Trophoblast cell (in vitro differentiated cells and primary cell): ENCODE data around the gene REV1.
"Not testable (repeated sequence)": the region's sequence is repeated elsewhere in the genome, so short reads cannot be mapped to it uniquely, and the experiment has no call there.

Experiments
- DNase-seq, 2 donors: peaks; one replicate each; pipeline ENCODE4 v3.0.0-alpha.2; 2016
- H2AFZ ChIP-seq: 2 replicates; pipeline ENCODE4 v1.6.1; 2013; ENCODE audit warnings: low read length, moderate library complexity, mild to moderate bottlenecking; ENCODE audit not compliant: insufficient read depth, poor library complexity
- H2AK5ac ChIP-seq: 2 replicates; pipeline ENCODE4 v1.6.1; 2013; ENCODE audit warnings: mild to moderate bottlenecking, low read length
- H2BK120ac ChIP-seq: 2 replicates; pipeline ENCODE4 v1.6.1; 2013; ENCODE audit warnings: low read length, mild to moderate bottlenecking, moderate library complexity; ENCODE audit not compliant: insufficient read depth, poor library complexity
- H2BK12ac ChIP-seq: 2 replicates; pipeline ENCODE4 v1.6.1; 2013; ENCODE audit warnings: mild to moderate bottlenecking, low read length, moderate library complexity
- H2BK5ac ChIP-seq: 2 replicates; pipeline ENCODE4 v1.6.1; 2013; ENCODE audit warnings: low read length, low read depth, moderate library complexity, mild to moderate bottlenecking; ENCODE audit not compliant: poor library complexity
- H3K14ac ChIP-seq: 2 replicates; pipeline ENCODE4 v1.6.1; 2013; ENCODE audit warnings: mild to moderate bottlenecking, low read length
- H3K18ac ChIP-seq: 2 replicates; pipeline ENCODE4 v1.6.1; 2013; ENCODE audit warnings: mild to moderate bottlenecking, low read length
- H3K23ac ChIP-seq: 2 replicates; pipeline ENCODE4 v1.6.1; 2013; ENCODE audit warnings: low read length
- H3K27ac ChIP-seq: 2 replicates; pipeline ENCODE4 v1.5.1; 2013; ENCODE audit warnings: low read depth, mild to moderate bottlenecking, inconsistent platforms, low read length, moderate library complexity
- H3K27me3 ChIP-seq: 2 replicates; pipeline ENCODE4 v1.6.1; 2013; ENCODE audit warnings: inconsistent platforms, mild to moderate bottlenecking, low read length, moderate library complexity; ENCODE audit not compliant: insufficient read depth
- H3K36me3 ChIP-seq, 2 experiments: 1 replicate in 1 of 2; 2 replicates in 1 of 2; pipeline ENCODE4 v1.6.1; 2013; ENCODE audit warnings: low read length in 2 of 2, mild to moderate bottlenecking in 2 of 2, moderate library complexity in 1 of 2; ENCODE audit not compliant: insufficient read depth in 2 of 2, control insufficient read depth in 1 of 2
- H3K4ac ChIP-seq: 2 replicates; pipeline ENCODE4 v1.6.1; 2013; ENCODE audit warnings: low read depth, mild to moderate bottlenecking, low read length, moderate library complexity
- H3K4me1 ChIP-seq, 2 experiments: 1 replicate in 1 of 2; 2 replicates in 1 of 2; pipeline ENCODE4 v1.6.1; 2013; ENCODE audit warnings: low read length in 2 of 2, mild to moderate bottlenecking in 2 of 2, moderate library complexity in 1 of 2; ENCODE audit not compliant: insufficient read depth in 2 of 2, control insufficient read depth in 1 of 2
- H3K4me2 ChIP-seq: 2 replicates; pipeline ENCODE4 v1.6.1; 2013; ENCODE audit warnings: inconsistent platforms, mild to moderate bottlenecking, low read length, moderate library complexity
- H3K4me3 ChIP-seq: 2 replicates; pipeline ENCODE4 v1.5.1; 2013; ENCODE audit warnings: mild to moderate bottlenecking, low read depth, low read length, inconsistent platforms
- H3K79me1 ChIP-seq: one replicate; pipeline ENCODE4 v1.6.1; 2013; ENCODE audit warnings: low read length
- H3K79me2 ChIP-seq: 2 replicates; pipeline ENCODE4 v1.6.1; 2013; ENCODE audit warnings: low read length, mild to moderate bottlenecking; ENCODE audit not compliant: control insufficient read depth, insufficient read depth, poor library complexity
- H3K9ac ChIP-seq: 2 replicates; pipeline ENCODE4 v1.6.1; 2013; ENCODE audit warnings: mild to moderate bottlenecking, low read length
- H3K9me3 ChIP-seq: 2 replicates; pipeline ENCODE4 v1.6.1; 2013; ENCODE audit warnings: low read depth, mild to moderate bottlenecking, control low read depth, inconsistent platforms, low read length; ENCODE audit not compliant: insufficient read depth
- H4K12ac ChIP-seq: 2 replicates; pipeline ENCODE4 v1.6.1; 2013; ENCODE audit warnings: low read depth, mild to moderate bottlenecking, low read length, moderate library complexity
- H4K8ac ChIP-seq: 2 replicates; pipeline ENCODE4 v1.6.1; 2013; ENCODE audit warnings: low read depth, mild to moderate bottlenecking, low read length, moderate library complexity
- H4K91ac ChIP-seq: one replicate; pipeline ENCODE4 v1.6.1; 2013; ENCODE audit warnings: low read depth, mild to moderate bottlenecking, low read length, moderate library complexity
- WGBS: extraction: QIAGEN DNeasy Blood & Tissue Kit; methylation state at CpG from one replicate; pipeline ENCODE4 v1.1.7; 2013; ENCODE audit warnings: missing lambda C conversion rate; ENCODE audit not compliant: insufficient read length, insufficient coverage; ENCODE audit errors: extremely low coverage; 5-methylcytosine and 5-hydroxymethylcytosine counted together

Gene REV1

DNA sequence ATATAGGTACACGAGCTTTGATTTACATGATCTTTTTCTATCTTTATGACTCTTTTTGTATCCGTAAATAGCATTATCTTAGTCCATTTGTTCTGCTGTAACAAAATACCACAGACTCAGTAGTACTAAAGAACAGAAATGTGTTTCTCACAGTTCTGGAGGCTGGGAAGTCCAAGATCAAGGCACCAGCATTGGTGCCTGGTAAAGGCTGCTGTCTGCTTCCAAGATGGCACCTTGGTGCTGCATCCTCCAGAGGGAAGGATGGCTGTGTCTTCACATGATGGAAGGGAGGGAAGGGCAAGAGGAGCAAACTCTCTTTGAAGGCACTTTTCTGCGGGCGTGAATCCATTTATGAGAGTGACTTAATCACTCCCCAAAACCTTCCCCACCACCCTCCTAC, 116.7 kb downstream of the REV1 start:
- H3K9ac ChIP-seq: no peak overlapping the region
- H2AK5ac ChIP-seq: no peak overlapping the region
- H2BK12ac ChIP-seq: no peak overlapping the region

DNA sequence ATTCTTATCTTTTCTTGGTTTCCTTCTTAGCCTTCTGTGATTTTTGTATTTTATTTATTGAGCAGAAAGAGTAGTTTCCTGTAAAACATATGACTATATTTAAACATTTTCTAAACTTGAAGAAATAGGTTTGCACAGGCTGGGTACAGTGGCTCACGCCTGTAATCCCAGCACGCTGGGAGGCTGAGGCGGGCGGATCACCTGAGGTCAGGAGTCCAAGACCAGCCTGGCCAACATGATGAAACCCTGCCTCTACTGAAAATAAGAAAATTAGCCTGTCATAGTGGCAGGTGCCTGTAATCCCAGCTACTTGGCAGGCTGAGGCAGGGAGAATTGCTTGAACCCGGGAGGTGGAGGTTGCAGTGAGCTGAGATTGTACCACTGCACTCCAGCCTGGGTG, 121.0 kb downstream of the REV1 start:
- H3K14ac ChIP-seq, H3K27me3 ChIP-seq, H3K4me1 ChIP-seq, H3K4me2 ChIP-seq, H2BK120ac ChIP-seq, H4K91ac ChIP-seq, H4K12ac ChIP-seq, H3K23ac ChIP-seq, H2AK5ac ChIP-seq, H2BK5ac ChIP-seq, H3K79me2 ChIP-seq, H3K9ac ChIP-seq, H3K18ac ChIP-seq, DNase-seq, H2BK12ac ChIP-seq, H3K4ac ChIP-seq, H3K4me3 ChIP-seq, H3K79me1 ChIP-seq, H4K8ac ChIP-seq, H3K27ac ChIP-seq, H3K9me3 ChIP-seq, H2AFZ ChIP-seq: not testable (repeated sequence)
- H3K36me3 ChIP-seq: peaks cover 12 to 18% of the 10 kb centered on the region in 2 experiments
- no CpG with 5 or more reads among the region's 5 CpGs for WGBS

More for the DNA sequence above, 116.7 kb downstream of the REV1 start:
- Histone ChIP-seq H3K4me1 (no peaks in the 10 kb centered on the region), H3K27ac (no peak overlapping the region), H3K4me2 (no peak overlapping the region), H3K4ac (no peak overlapping the region), H3K23ac (no peak overlapping the region), H2BK5ac (no peak overlapping the region), H3K14ac (no peak overlapping the region), H4K8ac (no peak overlapping the region), H3K27me3 (no peaks in the 10 kb centered on the region), H3K36me3 (peaks cover 13% of the 10 kb centered on the region in 2 experiments), H2BK120ac (no peak overlapping the region), H4K91ac (no peak overlapping the region), H3K79me1 (no peaks in the 10 kb centered on the region), H2AFZ (no peak overlapping the region), H4K12ac (no peak overlapping the region), H3K4me3 (no peak overlapping the region), H3K9me3 (peaks cover 1% of the 10 kb centered on the region), H3K18ac (no peak overlapping the region), H3K79me2 (no peaks in the 10 kb centered on the region)
- no CpG with 5 or more reads among the region's 4 CpGs for WGBS
- no peak for DNase-seq

DNA sequence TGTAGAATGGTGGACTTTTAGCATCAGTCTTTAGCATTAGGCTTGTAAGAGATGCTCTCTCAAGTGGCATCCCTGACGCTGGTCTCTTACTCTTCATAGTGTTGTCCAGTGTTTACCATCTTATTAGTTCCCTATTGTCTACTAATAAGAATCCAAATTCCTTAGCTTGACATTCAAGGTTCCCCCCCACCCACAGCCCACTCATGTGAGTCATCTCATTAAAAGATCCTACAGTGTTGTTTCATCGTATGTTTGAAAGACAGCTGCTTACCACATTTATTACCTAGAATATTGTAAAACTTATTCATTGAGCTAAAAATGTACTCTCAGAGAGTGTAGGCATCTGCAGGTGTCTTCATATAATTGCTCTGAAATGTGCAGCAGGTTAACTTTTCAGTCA, 124.2 kb downstream of the REV1 start:
- Histone ChIP-seq H4K8ac (no peak overlapping the region), H3K14ac (no peak overlapping the region), H3K27me3 (no peaks in the 10 kb centered on the region), H3K4ac (no peak overlapping the region), H3K4me3 (no peak overlapping the region), H3K79me2 (no peaks in the 10 kb centered on the region), H3K9ac (no peak overlapping the region), H3K18ac (no peak overlapping the region), H2BK12ac (no peak overlapping the region), H3K4me1 (no peaks in the 10 kb centered on the region), H2AK5ac (no peak overlapping the region), H2AFZ (no peak overlapping the region), H4K12ac (no peak overlapping the region), H3K23ac (no peak overlapping the region), H3K4me2 (no peak overlapping the region), H2BK5ac (no peak overlapping the region), H3K36me3 (peaks cover 5 to 18% of the 10 kb centered on the region in 2 experiments), H3K9me3 (no peaks in the 10 kb centered on the region), H3K79me1 (no peaks in the 10 kb centered on the region), H3K27ac (no peak overlapping the region), H2BK120ac (no peak overlapping the region), H4K91ac (no peak overlapping the region)
- no CpG with 5 or more reads among the region's 2 CpGs for WGBS
- no peak for DNase-seq

DNA sequence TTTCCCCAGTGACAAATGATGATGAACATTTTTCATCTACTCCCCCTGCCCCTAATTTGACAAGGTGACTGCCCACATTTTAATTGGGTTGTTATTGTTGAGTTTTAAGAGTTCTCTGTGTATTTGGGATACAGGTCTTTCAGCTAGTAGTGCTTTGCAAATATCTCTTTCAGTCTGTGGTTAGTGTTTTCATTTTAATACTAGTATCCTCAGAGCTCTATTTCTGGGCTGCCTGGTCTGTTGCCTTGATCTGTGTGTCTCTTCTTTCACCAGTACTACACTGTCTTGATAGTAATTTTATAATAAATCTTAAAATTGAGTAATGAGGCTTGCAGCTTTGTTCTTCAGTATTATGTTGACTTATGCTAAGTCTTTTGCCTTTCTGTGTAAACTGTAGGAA, 133.0 kb downstream of the REV1 start:
- Histone ChIP-seq H3K4me3 (no peak overlapping the region), H4K91ac (no peak overlapping the region), H3K4ac (no peak overlapping the region), H3K79me2 (peaks cover 2% of the 10 kb centered on the region), H3K36me3 (no peaks in the 10 kb centered on the region), H3K9ac (no peak overlapping the region), H3K9me3 (no peaks in the 10 kb centered on the region), H3K27me3 (no peaks in the 10 kb centered on the region), H3K14ac (no peak overlapping the region), H2BK120ac (no peak overlapping the region), H4K8ac (no peak overlapping the region), H4K12ac (no peak overlapping the region), H3K79me1 (no peaks in the 10 kb centered on the region), H3K4me2 (no peak overlapping the region), H3K18ac (no peak overlapping the region), H2BK5ac (no peak overlapping the region), H3K27ac (no peak overlapping the region), H3K4me1 (peaks cover 0 to 1% of the 10 kb centered on the region in 2 experiments), H2AFZ (no peak overlapping the region), H2BK12ac (no peak overlapping the region), H3K23ac (no peak overlapping the region), H2AK5ac (no peak overlapping the region)
- no peak for DNase-seq
